ENCODE measurements around the gene TSPAN9.

The TSPAN9 gene

GRCh38 chr12:3046441-3047200, 30.6 kb upstream of the TSPAN9 start:
- H3K27me3 ChIP-seq (ENCODE audit: control insufficient read depth, low read length), result peaks cover 21% of the 10 kb centered on the region
- no peaks in the 10 kb centered on the region for H3K79me2 ChIP-seq (ENCODE audit: control insufficient read depth, low read length)
- no peak overlapping the region for H3K4me3 ChIP-seq (ENCODE audit: low read length)
- 0 out of 2 replicates have a peak, but pooled peaks cover 3% of the 10 kb centered on the region for H3F3A ChIP-seq (ENCODE audit: control insufficient read depth, insufficient read depth)
- H3K36me3 ChIP-seq (ENCODE audit: control insufficient read depth, low read length), result no peaks in the 10 kb centered on the region
- H4K20me1 ChIP-seq (ENCODE audit: control insufficient read depth, insufficient read depth, low read depth, low read length), result 0 out of 2 replicates have a peak, but pooled peaks cover 2% of the 10 kb centered on the region
- no peaks in the 10 kb centered on the region for H3K9me2 ChIP-seq (replicated peaks; ENCODE audit: control insufficient read depth, low read length)
- TF ChIP-seq EZH2phosphoT487 (IDR thresholded peaks at IDR 0.05; ENCODE audit: borderline replicate concordance, low read length), result no peak
- TF ChIP-seq, protein P1, sequence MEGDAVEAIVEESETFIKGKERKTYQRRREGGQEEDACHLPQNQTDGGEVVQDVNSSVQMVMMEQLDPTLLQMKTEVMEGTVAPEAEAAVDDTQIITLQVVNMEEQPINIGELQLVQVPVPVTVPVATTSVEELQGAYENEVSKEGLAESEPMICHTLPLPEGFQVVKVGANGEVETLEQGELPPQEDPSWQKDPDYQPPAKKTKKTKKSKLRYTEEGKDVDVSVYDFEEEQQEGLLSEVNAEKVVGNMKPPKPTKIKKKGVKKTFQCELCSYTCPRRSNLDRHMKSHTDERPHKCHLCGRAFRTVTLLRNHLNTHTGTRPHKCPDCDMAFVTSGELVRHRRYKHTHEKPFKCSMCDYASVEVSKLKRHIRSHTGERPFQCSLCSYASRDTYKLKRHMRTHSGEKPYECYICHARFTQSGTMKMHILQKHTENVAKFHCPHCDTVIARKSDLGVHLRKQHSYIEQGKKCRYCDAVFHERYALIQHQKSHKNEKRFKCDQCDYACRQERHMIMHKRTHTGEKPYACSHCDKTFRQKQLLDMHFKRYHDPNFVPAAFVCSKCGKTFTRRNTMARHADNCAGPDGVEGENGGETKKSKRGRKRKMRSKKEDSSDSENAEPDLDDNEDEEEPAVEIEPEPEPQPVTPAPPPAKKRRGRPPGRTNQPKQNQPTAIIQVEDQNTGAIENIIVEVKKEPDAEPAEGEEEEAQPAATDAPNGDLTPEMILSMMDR (IDR thresholded peaks at IDR 0.05; ENCODE audit: low read depth, low read length, poor library complexity, severe bottlenecking), result no peak
- no peaks in the 10 kb centered on the region for H3K9me3 ChIP-seq (ENCODE audit: control insufficient read depth, insufficient read depth, low read length)
- H3K4me2 ChIP-seq (ENCODE audit: low read length), result no peak overlapping the region
- no peak overlapping the region for H3K27ac ChIP-seq (ENCODE audit: low read depth, low read length)
- peaks cover 25% of the 10 kb centered on the region for H3K4me1 ChIP-seq (ENCODE audit: control insufficient read depth, low read length)

DNA sequence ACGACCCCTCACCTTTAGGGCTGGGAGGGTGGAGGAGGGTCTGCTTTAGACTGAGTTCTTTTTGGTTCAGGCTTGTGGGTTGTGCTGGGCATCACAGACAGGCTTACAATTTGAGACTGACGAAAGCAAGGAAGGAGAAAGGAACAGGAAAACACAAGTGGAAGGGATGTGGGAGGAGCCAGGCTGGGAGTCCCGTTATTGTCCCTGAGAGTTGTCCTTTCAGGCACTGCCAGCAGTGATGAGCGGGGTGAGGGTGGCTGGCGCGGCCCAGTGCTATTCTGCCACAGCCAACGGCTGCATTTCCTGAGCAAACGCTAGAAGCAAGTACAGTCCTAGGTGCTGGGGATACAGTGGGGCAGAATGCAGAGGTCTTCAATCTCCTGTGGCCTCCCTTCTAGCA, 29.2 kb upstream of the TSPAN9 start:
- 0 out of 2 replicates have a peak, but pooled peaks cover 3% of the 10 kb centered on the region for H3F3A ChIP-seq (ENCODE audit: control insufficient read depth, insufficient read depth)
- no peak overlapping the region for H3K4me3 ChIP-seq (ENCODE audit: low read length)
- no peak overlapping the region for H3K4me2 ChIP-seq (ENCODE audit: low read length)
- peaks cover 12% of the 10 kb centered on the region for H3K4me1 ChIP-seq (ENCODE audit: control insufficient read depth, low read length)
- TF ChIP-seq EZH2phosphoT487 (IDR thresholded peaks at IDR 0.05; ENCODE audit: borderline replicate concordance, low read length), result no peak
- TF ChIP-seq, protein P1 (IDR thresholded peaks at IDR 0.05; ENCODE audit: low read depth, low read length, poor library complexity, severe bottlenecking), result no peak
- H3K36me3 ChIP-seq (ENCODE audit: control insufficient read depth, low read length), result no peaks in the 10 kb centered on the region
- no peaks in the 10 kb centered on the region for H3K9me3 ChIP-seq (ENCODE audit: control insufficient read depth, insufficient read depth, low read length)
- no peaks in the 10 kb centered on the region for H3K9me2 ChIP-seq (replicated peaks; ENCODE audit: control insufficient read depth, low read length)
- H3K27ac ChIP-seq (ENCODE audit: low read depth, low read length), result no peak overlapping the region
- peaks cover 21% of the 10 kb centered on the region for H3K27me3 ChIP-seq (ENCODE audit: control insufficient read depth, low read length)
- 0 out of 2 replicates have a peak, but pooled peaks cover 2% of the 10 kb centered on the region for H4K20me1 ChIP-seq (ENCODE audit: control insufficient read depth, insufficient read depth, low read depth, low read length)
- no peaks in the 10 kb centered on the region for H3K79me2 ChIP-seq (ENCODE audit: control insufficient read depth, low read length)

DNA sequence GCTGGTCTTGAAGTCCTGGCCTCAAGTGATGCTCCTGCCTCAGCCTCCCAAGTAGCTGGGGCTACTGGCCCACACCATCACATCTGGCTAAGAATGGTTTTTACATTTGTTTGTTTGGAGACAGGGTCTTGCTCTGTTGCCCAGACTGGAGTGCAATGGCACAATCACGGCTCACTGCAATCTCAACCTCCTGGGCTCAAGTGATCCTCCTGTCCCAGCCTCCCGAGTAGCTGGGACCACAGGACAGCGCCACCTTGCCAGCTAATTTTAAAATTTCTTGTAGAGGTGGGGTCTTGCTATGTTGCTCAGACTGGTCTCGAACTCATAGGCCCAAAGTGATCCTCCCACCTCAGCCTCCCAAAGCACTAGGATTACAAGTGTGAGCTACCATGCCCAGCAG, 28.6 kb upstream of the TSPAN9 start:
- H3K9me3 ChIP-seq (ENCODE audit: control insufficient read depth, insufficient read depth, low read length), result no peaks in the 10 kb centered on the region
- no peak overlapping the region for H3K4me3 ChIP-seq (ENCODE audit: low read length)
- H3F3A ChIP-seq (ENCODE audit: control insufficient read depth, insufficient read depth), result 0 out of 2 replicates have a peak, but pooled peaks cover 3% of the 10 kb centered on the region
- H4K20me1 ChIP-seq (ENCODE audit: control insufficient read depth, insufficient read depth, low read depth, low read length), result 0 out of 2 replicates have a peak, but pooled peaks cover 2% of the 10 kb centered on the region
- H3K4me2 ChIP-seq (ENCODE audit: low read length), result no peak overlapping the region
- H3K4me1 ChIP-seq (ENCODE audit: control insufficient read depth, low read length), result peaks cover 10% of the 10 kb centered on the region
- H3K79me2 ChIP-seq (ENCODE audit: control insufficient read depth, low read length), result no peaks in the 10 kb centered on the region
- no peaks in the 10 kb centered on the region for H3K9me2 ChIP-seq (replicated peaks; ENCODE audit: control insufficient read depth, low read length)
- no peak overlapping the region for H3K27ac ChIP-seq (ENCODE audit: low read depth, low read length)
- H3K36me3 ChIP-seq (ENCODE audit: control insufficient read depth, low read length), result no peaks in the 10 kb centered on the region
- peaks cover 21% of the 10 kb centered on the region for H3K27me3 ChIP-seq (ENCODE audit: control insufficient read depth, low read length)
- TF ChIP-seq, protein P1 (IDR thresholded peaks at IDR 0.05; ENCODE audit: low read depth, low read length, poor library complexity, severe bottlenecking), result no peak
- TF ChIP-seq EZH2phosphoT487 (IDR thresholded peaks at IDR 0.05; ENCODE audit: borderline replicate concordance, low read length), result no peak

Data from DOHH2 (cell line).